Esophagus squamous epithelium (tissue), 4 donors: ENCODE results near the gene FRMD5.

Experiments
- POLR2A ChIP-seq, 4 donors: fragments of 450-650 bp; IDR thresholded peaks; one replicate each; pipeline ENCODE4 v1.6.1; 2017; ENCODE audit warnings: antibody characterized with exemption in 4 of 4, mild to moderate bottlenecking in 4 of 4, moderate library complexity in 3 of 4
- TF ChIP-seq, protein P1 (sequence below), 6 experiments: fragments of 450-650 bp in 4 of 6; fragments of 200-600 bp in 2 of 6; sonication (generic) in 2 of 6; IDR thresholded peaks; one replicate each; pipeline ENCODE4 v1.5.1; 2016 to 2019; ENCODE audit warnings: antibody characterized with exemption in 6 of 6, mild to moderate bottlenecking in 4 of 6, moderate library complexity in 4 of 6

GRCh38 chr15:43895586-43895985 is 299.5 kb downstream of the FRMD5 start:
- TF ChIP-seq, protein P1, sequence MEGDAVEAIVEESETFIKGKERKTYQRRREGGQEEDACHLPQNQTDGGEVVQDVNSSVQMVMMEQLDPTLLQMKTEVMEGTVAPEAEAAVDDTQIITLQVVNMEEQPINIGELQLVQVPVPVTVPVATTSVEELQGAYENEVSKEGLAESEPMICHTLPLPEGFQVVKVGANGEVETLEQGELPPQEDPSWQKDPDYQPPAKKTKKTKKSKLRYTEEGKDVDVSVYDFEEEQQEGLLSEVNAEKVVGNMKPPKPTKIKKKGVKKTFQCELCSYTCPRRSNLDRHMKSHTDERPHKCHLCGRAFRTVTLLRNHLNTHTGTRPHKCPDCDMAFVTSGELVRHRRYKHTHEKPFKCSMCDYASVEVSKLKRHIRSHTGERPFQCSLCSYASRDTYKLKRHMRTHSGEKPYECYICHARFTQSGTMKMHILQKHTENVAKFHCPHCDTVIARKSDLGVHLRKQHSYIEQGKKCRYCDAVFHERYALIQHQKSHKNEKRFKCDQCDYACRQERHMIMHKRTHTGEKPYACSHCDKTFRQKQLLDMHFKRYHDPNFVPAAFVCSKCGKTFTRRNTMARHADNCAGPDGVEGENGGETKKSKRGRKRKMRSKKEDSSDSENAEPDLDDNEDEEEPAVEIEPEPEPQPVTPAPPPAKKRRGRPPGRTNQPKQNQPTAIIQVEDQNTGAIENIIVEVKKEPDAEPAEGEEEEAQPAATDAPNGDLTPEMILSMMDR (IDR thresholded peaks at IDR 0.05), result no peak
- TF ChIP-seq POLR2A (IDR thresholded peaks at IDR 0.05), result no peak
